Spleen (tissue), 7 donors: ENCODE data around the gene RGS10.

Experiments
- CTCF ChIP-seq, 11 experiments: fragments of 200-600 bp in 7 of 11; fragments of 450-650 bp in 4 of 11; sonication (generic) in 4 of 11; IDR thresholded peaks in 8 of 11; conservative IDR thresholded peaks in 3 of 11; 1 replicate in 7 of 11; 2 replicates in 4 of 11; pipeline versions ENCODE4 v1.4.0 to v1.8.0; 2016 to 2021; ENCODE audit warnings: antibody characterized with exemption in 11 of 11, inconsistent platforms in 4 of 11, mild to moderate bottlenecking in 1 of 11
- POLR2A ChIP-seq, 3 donors: fragments of 450-650 bp; IDR thresholded peaks; one replicate each; pipeline ENCODE4 v1.5.1; 2017; ENCODE audit warnings: antibody characterized with exemption in 3 of 3, mild to moderate bottlenecking in 1 of 3
- POLR2AphosphoS5 ChIP-seq, 3 donors: sonication (generic); formaldehyde crosslinking; IDR thresholded peaks; one replicate each; pipeline ENCODE4 v1.5.1; 2017; ENCODE audit warnings: antibody characterized with exemption in 3 of 3
- donor health status: DM: no; HTN: no; CAD: no; lungs with moderate emphysema.
- donor health status: DM: no; HTN: no; CAD: no.
- donor health status: DM: no; HTN: no; CAD: no.

GRCh38 chr10:119497243-119497642, 45.3 kb downstream of the RGS10 start:
- TF ChIP-seq CTCF (IDR thresholded peaks at IDR 0.05 in 8 of 11, conservative IDR thresholded peaks at IDR 0.05 in 3 of 11) (no peak), POLR2A (IDR thresholded peaks at IDR 0.05) (no peak), POLR2AphosphoS5 (IDR thresholded peaks at IDR 0.05) (no peak)
